ENCODE measurements around the gene CADM1.
A peak's percentile ranks its signal among the peaks of the same experiment; 100 is the strongest.

CADM1 gene

GRCh38 chr11:115515647-115516395 lies 11.6 kb upstream of the CADM1 start:
- no peak for FAIRE-seq

GRCh38 chr11:115506954-115507675 lies 2.9 kb upstream of the CADM1 start:
- no peak for FAIRE-seq

GRCh38 chr11:115505175-115505574 lies 960 bp upstream of the CADM1 start:
- no peak for FAIRE-seq

- FAIRE-seq = no peak
Measured at GRCh38 chr11:115503886-115504275, 334 bp downstream of the CADM1 start.

- no peak for FAIRE-seq
Measured at GRCh38 chr11:115503083-115503885, 931 bp downstream of the CADM1 start.

GRCh38 chr11:115502636-115503082 lies 1.6 kb downstream of the CADM1 start:
- no peak for FAIRE-seq

- peak; percentile 47 for FAIRE-seq
Measured at GRCh38 chr11:115501893-115502589, 2.2 kb downstream of the CADM1 start.

GRCh38 chr11:115501502-115501892 lies 2.7 kb downstream of the CADM1 start:
- no peak for FAIRE-seq

GRCh38 chr11:115500547-115501501 lies 3.4 kb downstream of the CADM1 start:
- no peak for FAIRE-seq

GRCh38 chr11:115499891-115500290 lies 4.3 kb downstream of the CADM1 start:
- no peak for FAIRE-seq

GRCh38 chr11:115499241-115499799 lies 4.9 kb downstream of the CADM1 start:
- no peak for FAIRE-seq

- FAIRE-seq = no peak
Measured at GRCh38 chr11:115498354-115498753, 5.9 kb downstream of the CADM1 start.

GRCh38 chr11:115497303-115497702 lies 6.9 kb downstream of the CADM1 start:
- no peak for FAIRE-seq

GRCh38 chr11:115496892-115497291 lies 7.3 kb downstream of the CADM1 start:
- no peak for FAIRE-seq

- no peak for FAIRE-seq
Measured at GRCh38 chr11:115493905-115494304, 10.3 kb downstream of the CADM1 start.

GRCh38 chr11:115493488-115493887 lies 10.7 kb downstream of the CADM1 start:
- no peak for FAIRE-seq

GRCh38 chr11:115489466-115489865 lies 14.7 kb downstream of the CADM1 start:
- FAIRE-seq = no peak

- no peak for FAIRE-seq
Measured at GRCh38 chr11:115488945-115489344, 15.3 kb downstream of the CADM1 start.

- no peak for FAIRE-seq
Measured at GRCh38 chr11:115481528-115481927, 22.7 kb downstream of the CADM1 start.

- FAIRE-seq = no peak
Measured at GRCh38 chr11:115480611-115481010, 23.6 kb downstream of the CADM1 start.

- FAIRE-seq = no peak
Measured at GRCh38 chr11:115477410-115477809, 26.8 kb downstream of the CADM1 start.

All from islet of Langerhans (tissue), 1 donor.